OCI-LY3 (cell line): ENCODE results near the gene PREP.

Experiments
- H2AFZ ChIP-seq: fragments of 200-600, 300-600 bp; shearing (Covaris generic); 2 replicates; pipeline ENCODE4 v1.6.0; 2014; ENCODE audit warnings: antibody characterized with exemption, low read depth, low read length
- H3K27ac ChIP-seq: fragments of 200-600, 300-600 bp; sonication (generic); 2 replicates; pipeline ENCODE4 v1.5.1; 2014; ENCODE audit warnings: mild to moderate bottlenecking, low read length, moderate library complexity, mixed read lengths
- H3K27me3 ChIP-seq: fragments of 200-600, 300-600 bp; sonication (generic); 2 replicates; pipeline ENCODE4 v1.6.1; 2014; ENCODE audit warnings: low read depth, low read length, mixed read lengths
- H3K36me3 ChIP-seq: fragments of 200-600, 300-600 bp; sonication (generic); replicated peaks from 2 replicates; pipeline ENCODE3; 2014; ENCODE audit warnings: low read depth, low read length, mixed read lengths
- H3K4me1 ChIP-seq: fragments of 300-600, 200-600 bp; sonication (generic); 2 replicates; pipeline ENCODE4 v1.6.1; 2014; ENCODE audit warnings: low read length, mixed read lengths
- H3K4me2 ChIP-seq: fragments of 200-600, 300-600 bp; sonication (generic); 2 replicates; pipeline ENCODE4 v1.6.1; 2014; ENCODE audit warnings: low read length, mixed read lengths
- H3K4me3 ChIP-seq: fragments of 300-600, 200-600 bp; sonication (generic); 2 replicates; pipeline ENCODE4 v1.5.1; 2014; ENCODE audit warnings: antibody characterized with exemption, mild to moderate bottlenecking, low read length, moderate library complexity
- H3K79me2 ChIP-seq: fragments of 300-600, 200-600 bp; shearing (Covaris generic); 2 replicates; pipeline ENCODE4 v1.6.1; 2014; ENCODE audit warnings: mild to moderate bottlenecking, low read length, mixed read lengths
- H3K9ac ChIP-seq: fragments of 300-600, 200-600 bp; shearing (Covaris generic); 2 replicates; pipeline ENCODE4 v1.6.0; 2014; ENCODE audit warnings: mild to moderate bottlenecking, low read length, moderate library complexity
- H3K9me3 ChIP-seq: fragments of 200-600, 300-600 bp; shearing (Covaris generic); 2 replicates; pipeline ENCODE4 v1.6.1; 2014; ENCODE audit warnings: low read length, mixed read lengths; ENCODE audit not compliant: insufficient read depth
- H4K20me1 ChIP-seq: fragments of 200-600, 300-600 bp; sonication (generic); 2 replicates; pipeline ENCODE4 v1.6.1; 2016; ENCODE audit warnings: low read length, mixed read lengths; ENCODE audit not compliant: insufficient read depth
- EZH2phosphoT487 ChIP-seq: fragments of 200-600 bp; shearing (Covaris generic); IDR thresholded peaks from 2 replicates; pipeline ENCODE4 v1.6.1; 2018; ENCODE audit warnings: antibody characterized with exemption, mixed run types, low read depth
- TF ChIP-seq, protein P1 (sequence below): fragments of 200-600, 300-600 bp; sonication (generic); IDR thresholded peaks from 2 replicates; pipeline ENCODE4 v1.5.1; 2014; ENCODE audit warnings: antibody characterized with exemption, low read length, low read depth

PREP gene

DNA sequence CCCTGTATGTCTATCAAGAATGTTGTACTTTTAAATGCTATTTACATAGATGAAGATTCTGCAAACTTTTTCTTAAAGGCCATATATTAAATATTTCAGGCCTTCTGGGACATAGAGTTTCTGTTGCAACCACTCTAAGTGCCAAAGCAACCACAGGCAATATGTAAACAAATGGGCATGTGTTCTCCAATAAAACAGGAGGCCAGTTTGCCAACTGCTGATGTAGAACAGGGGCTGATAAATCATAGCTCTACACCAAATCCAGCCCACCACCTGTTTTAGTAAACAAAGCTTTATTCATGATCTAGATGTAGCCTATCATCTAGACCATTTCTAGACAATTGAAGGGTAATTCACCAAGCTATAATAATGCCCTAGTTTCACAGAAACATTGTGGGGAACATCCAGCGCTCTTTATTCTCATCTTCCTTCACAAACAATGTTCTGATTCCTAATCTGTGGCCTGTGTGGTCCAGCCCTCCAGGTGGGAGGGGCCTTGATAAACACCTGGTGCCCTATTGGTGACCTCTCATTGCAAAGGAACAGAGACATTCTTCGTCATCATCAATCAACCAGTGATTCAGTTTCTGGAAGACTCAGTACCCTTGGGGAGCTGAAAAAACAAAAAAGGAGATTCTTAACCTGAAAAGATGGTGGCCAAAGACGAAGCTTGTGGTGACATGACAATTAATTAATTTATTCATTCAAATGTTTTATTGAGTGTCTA is 80.2 kb downstream of the PREP start:
- Histone ChIP-seq H3K36me3 (no peaks in the 10 kb centered on the region), H2AFZ (no peak overlapping the region), H3K27me3 (no peaks in the 10 kb centered on the region), H3K79me2 (no peaks in the 10 kb centered on the region), H3K4me1 (no peaks in the 10 kb centered on the region), H3K27ac (no peak overlapping the region), H3K9ac (no peak overlapping the region), H4K20me1 (no peaks in the 10 kb centered on the region), H3K9me3 (no peaks in the 10 kb centered on the region), H3K4me3 (no peak overlapping the region), H3K4me2 (no peak overlapping the region)
- TF ChIP-seq, protein P1, sequence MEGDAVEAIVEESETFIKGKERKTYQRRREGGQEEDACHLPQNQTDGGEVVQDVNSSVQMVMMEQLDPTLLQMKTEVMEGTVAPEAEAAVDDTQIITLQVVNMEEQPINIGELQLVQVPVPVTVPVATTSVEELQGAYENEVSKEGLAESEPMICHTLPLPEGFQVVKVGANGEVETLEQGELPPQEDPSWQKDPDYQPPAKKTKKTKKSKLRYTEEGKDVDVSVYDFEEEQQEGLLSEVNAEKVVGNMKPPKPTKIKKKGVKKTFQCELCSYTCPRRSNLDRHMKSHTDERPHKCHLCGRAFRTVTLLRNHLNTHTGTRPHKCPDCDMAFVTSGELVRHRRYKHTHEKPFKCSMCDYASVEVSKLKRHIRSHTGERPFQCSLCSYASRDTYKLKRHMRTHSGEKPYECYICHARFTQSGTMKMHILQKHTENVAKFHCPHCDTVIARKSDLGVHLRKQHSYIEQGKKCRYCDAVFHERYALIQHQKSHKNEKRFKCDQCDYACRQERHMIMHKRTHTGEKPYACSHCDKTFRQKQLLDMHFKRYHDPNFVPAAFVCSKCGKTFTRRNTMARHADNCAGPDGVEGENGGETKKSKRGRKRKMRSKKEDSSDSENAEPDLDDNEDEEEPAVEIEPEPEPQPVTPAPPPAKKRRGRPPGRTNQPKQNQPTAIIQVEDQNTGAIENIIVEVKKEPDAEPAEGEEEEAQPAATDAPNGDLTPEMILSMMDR: no peak
- no peak for TF ChIP-seq EZH2phosphoT487

DNA sequence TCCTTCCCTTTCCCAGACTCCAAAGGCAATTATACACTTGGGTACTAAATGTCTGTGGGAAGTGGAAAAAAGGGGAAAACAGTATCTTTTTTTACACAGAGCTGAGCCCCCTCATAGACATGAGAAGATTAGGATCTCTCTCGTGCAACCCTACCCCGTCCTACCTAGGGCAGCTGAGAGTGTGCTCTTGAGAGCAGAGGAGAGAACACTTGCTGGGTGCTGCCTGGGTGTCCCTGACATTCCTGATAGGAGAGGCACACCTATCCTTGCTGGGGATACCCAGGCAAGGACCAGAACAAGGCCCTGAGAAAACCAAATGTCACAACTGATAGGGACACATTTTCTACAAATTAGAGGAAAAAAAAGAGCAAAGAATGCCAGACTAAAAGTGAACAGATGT is 81.2 kb downstream of the PREP start:
- H3K4me1 ChIP-seq: no peaks in the 10 kb centered on the region
- no peaks in the 10 kb centered on the region for H3K27me3 ChIP-seq
- H3K9ac ChIP-seq: no peak overlapping the region
- H3K27ac ChIP-seq: no peak overlapping the region
- no peaks in the 10 kb centered on the region for H4K20me1 ChIP-seq
- no peak overlapping the region for H2AFZ ChIP-seq
- no peaks in the 10 kb centered on the region for H3K36me3 ChIP-seq
- no peaks in the 10 kb centered on the region for H3K79me2 ChIP-seq
- TF ChIP-seq, protein P1: no peak
- TF ChIP-seq EZH2phosphoT487: no peak
- H3K4me3 ChIP-seq: no peak overlapping the region
- no peak overlapping the region for H3K4me2 ChIP-seq
- no peaks in the 10 kb centered on the region for H3K9me3 ChIP-seq

DNA sequence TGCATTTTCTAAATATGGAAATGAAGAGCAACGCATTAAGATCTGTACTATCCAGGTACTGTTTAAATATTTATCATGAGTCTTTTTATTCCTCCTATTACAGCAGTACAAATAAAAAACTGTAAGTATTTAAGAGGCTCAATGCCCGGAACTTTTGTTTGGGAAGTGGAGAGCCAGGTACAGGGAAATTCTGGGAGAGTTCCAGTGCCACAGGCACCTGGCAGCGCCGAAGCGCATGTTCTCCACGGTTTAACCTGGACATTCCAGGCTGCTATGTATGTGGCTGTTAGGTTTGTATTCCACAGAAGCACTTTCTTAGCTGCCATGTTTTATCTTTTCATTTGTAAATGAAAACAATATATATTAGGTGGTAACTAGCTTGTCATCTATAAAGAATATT is 81.7 kb downstream of the PREP start:
- Histone ChIP-seq H4K20me1 (no peaks in the 10 kb centered on the region), H3K79me2 (no peaks in the 10 kb centered on the region), H3K27me3 (no peaks in the 10 kb centered on the region), H2AFZ (no peak overlapping the region), H3K4me3 (no peak overlapping the region), H3K4me2 (no peak overlapping the region), H3K36me3 (no peaks in the 10 kb centered on the region), H3K4me1 (no peaks in the 10 kb centered on the region), H3K27ac (no peak overlapping the region), H3K9me3 (no peaks in the 10 kb centered on the region), H3K9ac (no peak overlapping the region)
- TF ChIP-seq, protein P1: no peak
- TF ChIP-seq EZH2phosphoT487: no peak

DNA sequence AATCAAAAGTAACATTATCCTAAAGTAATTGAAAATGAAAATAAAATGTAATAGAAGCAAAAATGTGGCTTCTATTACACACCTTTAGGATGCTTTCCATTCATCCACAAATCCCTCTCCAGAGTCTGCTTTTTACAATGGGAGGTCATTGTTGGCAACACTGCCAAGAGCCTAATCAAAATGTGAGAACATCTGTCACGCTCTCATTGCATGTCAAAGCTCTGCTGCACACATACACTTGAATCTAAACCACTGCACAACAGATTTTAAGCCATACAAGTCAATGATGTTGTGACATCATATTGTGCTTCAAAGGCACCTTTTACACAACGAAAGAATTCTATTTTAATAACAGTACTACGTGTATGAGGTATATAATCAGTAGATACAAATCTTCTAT is 82.1 kb downstream of the PREP start:
- TF ChIP-seq, protein P1: no peak
- no peak for TF ChIP-seq EZH2phosphoT487
- no peaks in the 10 kb centered on the region for H3K27me3 ChIP-seq
- H4K20me1 ChIP-seq: no peaks in the 10 kb centered on the region
- H3K4me1 ChIP-seq: no peaks in the 10 kb centered on the region
- H3K27ac ChIP-seq: no peak overlapping the region
- no peaks in the 10 kb centered on the region for H3K79me2 ChIP-seq
- no peak overlapping the region for H3K4me2 ChIP-seq
- H3K9me3 ChIP-seq: no peaks in the 10 kb centered on the region
- no peaks in the 10 kb centered on the region for H3K36me3 ChIP-seq
- H2AFZ ChIP-seq: no peak overlapping the region
- H3K9ac ChIP-seq: no peak overlapping the region
- no peak overlapping the region for H3K4me3 ChIP-seq
